ENCODE results near the gene TGIF1. TPM values are rescaled to one million over a fixed set of nuclear protein-coding genes. Genes with fewer than 3 reads are reported as not detected.
"Not testable (repeated sequence)": the region's sequence is repeated elsewhere in the genome, so short reads cannot be mapped to it uniquely, and the experiment has no call there.

The TGIF1 gene
- 54.9 and 61.9 TPM in 2 replicates for total RNA-seq (2014; rRNA removed; shearing (Covaris generic))
- 54.7 and 62.9 TPM in 2 replicates for polyA plus RNA-seq (2015; cell fraction: cytosol; rRNA removed)
- polyA plus RNA-seq (2015; cell fraction: nucleus; rRNA removed), result 80.0 and 81.2 TPM in 2 replicates

GRCh38 chr18:3450012-3450798 lies at the start of gene TGIF1:
Gene TGIF1, plus strand, starts transcription at chr18:3450172. Its CDS starts 318 bp downstream, at chr18:3450490.
- peak; percentile 78 for DNase-seq (ENCODE audit: low read depth)

DNA sequence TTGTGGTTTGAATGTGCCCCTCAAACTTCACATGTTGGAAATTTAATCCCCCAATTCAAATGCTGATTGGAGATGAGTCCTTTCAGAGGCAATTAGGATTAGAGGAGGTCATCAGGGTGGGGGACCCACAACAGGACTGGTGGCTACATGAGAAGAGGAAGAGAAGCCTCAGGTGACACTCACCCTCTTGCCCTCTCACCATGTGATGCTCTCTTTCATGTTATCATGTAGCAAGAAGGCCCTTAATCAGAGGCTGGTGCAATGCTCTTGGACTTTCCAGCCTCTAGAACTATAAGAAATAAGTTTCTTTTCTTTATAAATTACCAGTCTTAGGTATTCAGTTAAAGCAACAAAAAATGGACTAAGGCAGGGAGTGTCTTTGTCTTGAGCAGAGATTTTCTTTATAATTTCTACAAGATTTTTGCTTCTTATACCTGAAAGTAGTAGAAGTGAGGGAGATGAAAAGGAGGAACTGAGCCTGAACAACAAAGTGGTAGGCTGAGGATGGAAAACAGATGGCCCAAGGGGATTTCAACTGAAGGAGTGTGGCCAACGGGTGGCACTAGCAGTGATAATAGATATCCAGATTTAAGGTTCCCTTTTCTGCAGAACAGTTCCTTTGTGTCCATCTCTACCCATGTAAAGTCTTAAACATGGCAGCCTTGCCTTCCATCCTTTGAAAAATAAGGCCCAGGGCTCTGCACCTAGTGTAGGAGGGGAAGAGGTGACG lies 49.2 kb upstream of the TGIF1 start:
- DNase-seq (ENCODE audit: low read depth), result no peak

DNA sequence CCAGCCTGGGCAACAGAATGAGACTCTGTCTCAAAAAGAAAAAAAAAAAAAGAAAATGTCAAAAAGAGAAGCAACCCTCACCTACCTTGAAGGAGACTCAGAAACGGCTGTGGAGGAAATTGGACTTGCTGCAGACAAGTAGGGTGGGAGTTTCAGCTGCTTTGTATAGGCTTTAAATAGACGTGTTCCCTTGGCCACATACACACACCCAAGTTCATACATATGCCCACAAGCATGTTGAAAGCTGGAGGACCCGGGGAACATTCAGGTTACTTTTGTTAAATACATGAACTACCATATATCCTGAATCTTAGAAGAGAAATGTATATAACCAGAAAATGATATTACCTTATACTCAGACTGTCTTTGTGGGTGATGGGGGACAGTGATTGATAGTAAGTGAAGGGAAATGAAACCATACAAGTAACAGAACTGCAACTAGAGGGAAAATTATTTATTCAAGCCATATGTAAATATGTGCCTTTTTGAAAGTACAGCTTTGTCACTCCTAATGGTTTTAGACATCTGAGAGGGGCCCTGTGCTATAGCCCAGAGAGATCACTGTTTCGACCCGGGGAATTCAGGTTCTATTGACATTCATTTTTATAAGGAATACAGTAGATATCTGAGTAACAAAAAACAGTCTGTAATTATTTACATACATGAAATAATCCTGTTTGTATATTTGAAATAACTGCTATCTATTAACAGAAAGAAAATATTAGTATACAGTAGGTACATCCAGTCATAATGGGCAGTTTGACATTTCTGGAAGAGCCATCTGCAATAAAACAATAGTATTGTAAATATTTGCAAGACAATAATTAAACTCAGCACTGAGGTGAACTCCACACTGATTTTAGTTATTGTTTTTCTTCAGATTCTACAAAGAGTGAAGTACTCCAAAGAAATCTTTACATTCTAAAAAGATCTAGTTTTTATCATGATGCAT lies 48.0 kb upstream of the TGIF1 start:
- DNase-seq (ENCODE audit: low read depth), result no peak

DNA sequence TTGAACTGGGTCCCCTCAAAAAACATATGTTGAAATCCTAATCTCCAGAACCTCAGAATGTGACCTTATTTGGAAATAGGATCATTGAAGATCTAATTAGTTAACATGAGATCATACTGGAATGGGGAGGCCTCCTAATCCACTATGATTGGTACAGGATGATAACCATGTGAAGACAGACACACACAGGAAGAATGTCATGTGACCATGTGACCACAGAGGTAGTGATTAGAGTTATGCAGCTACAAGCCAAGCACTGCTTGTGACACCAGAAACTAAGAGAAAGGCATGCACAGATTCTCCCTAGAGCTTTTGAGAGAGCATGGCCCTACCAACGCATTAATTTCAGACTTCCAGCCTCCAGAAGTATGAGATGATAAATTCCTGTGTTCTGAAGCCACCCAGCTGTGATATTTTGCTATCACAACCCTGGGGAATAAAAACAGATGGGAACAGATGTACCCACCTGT lies 47.0 kb upstream of the TGIF1 start:
- peak; percentile 36 for DNase-seq (ENCODE audit: low read depth)

GRCh38 chr18:3405713-3406112 lies 44.3 kb upstream of the TGIF1 start:
- DNase-seq (ENCODE audit: low read depth), result no peak

- DNase-seq (ENCODE audit: low read depth), result no peak
These were observed 41.9 kb upstream of the TGIF1 start for GRCh38 chr18:3408107-3408506.

GRCh38 chr18:3409811-3410210 lies 40.2 kb upstream of the TGIF1 start:
- DNase-seq (ENCODE audit: low read depth), result no peak

DNA sequence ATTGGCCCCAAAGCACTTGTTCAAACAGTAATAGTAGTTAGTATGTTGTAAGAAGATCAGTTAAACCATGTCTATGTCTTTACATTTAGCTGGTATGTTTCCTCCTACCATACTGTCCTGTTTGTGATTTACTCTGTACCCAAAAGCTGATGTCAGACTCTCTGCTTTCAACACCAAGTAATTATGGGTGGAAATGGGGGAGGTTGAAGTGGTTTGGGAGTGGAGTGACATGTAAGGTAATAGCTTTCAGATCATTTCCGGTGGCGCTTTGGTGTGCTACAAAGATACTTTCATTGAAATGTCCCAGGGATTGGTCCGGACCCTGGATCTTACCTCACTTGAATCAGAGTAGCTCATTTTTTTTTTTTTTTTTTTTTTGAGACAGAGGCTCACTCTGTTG lies 39.7 kb upstream of the TGIF1 start:
- no peak for DNase-seq (ENCODE audit: low read depth)

- DNase-seq (ENCODE audit: low read depth), result not testable (repeated sequence)
These were observed 39.1 kb upstream of the TGIF1 start for GRCh38 chr18:3410876-3411275.

- DNase-seq (ENCODE audit: low read depth), result no peak
These were observed 38.6 kb upstream of the TGIF1 start for GRCh38 chr18:3411327-3411726.

DNA sequence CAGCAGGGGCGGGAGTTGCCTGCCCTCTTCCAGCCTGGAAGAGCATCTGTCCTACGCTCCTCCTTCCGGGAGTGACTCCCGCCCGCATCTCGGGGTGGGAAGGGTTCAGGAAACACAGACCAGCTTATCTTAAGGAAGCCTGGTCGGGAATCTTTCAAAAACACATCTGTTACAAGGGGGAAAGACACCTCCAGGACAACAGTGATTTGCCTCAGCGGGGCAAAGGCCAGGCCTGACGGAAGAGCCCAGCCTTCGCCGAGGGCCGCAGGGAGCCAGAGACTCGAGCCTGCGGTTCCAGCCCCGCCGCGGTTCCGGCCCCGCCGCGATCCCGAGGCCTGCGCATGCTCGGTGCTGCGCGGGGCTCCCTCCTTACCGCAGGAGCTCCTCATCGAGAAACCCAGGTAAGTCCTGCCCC lies 38.1 kb upstream of the TGIF1 start:
- DNase-seq (ENCODE audit: low read depth), result no peak

DNA sequence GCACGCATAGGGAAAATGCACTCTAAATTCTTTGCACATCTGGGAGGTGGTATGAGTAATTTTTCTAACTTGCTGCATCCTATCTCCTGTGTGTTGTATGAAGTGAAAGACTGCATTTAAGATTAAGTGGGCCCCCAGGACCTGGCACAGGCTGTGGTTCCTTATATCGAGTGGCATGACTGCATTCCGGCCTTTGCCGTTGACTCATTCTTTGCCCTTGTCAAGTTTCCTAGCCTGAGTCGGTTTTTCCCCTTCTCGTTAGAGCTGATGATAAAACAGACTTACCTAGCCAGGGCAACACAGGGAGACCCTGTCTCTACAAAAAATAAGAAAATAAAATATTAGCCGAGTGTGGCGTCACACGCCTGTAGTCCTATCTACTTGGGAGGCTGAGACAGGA lies 37.4 kb upstream of the TGIF1 start:
- peak; percentile 69 for DNase-seq (ENCODE audit: low read depth)

- DNase-seq (ENCODE audit: low read depth), result no peak
These were observed 34.9 kb upstream of the TGIF1 start for GRCh38 chr18:3415110-3415509.

DNA sequence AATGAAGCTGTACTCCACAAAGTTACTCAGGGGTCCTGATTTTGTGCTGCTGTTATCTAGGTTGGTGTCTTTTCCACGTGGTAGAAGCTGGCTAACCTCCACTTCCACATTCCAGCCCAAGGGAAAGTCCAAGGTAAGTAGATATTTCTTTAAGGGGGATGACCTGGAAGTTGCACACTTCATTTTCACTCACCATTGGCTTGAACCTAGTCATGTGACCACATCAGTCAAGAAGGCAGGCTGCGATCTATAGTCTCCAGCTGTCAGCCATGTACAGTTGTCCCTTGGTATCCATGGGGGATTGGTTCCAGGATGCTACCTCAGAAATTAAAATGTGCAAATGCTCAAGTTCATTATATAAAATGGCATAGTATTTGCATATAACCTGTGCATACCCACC lies 31.9 kb upstream of the TGIF1 start:
- DNase-seq (ENCODE audit: low read depth), result no peak

GRCh38 chr18:3420919-3421279 lies 29.1 kb upstream of the TGIF1 start:
- DNase-seq (ENCODE audit: low read depth), result no peak

- no peak for DNase-seq (ENCODE audit: low read depth)
These were observed 27.1 kb upstream of the TGIF1 start for GRCh38 chr18:3422905-3423304.

GRCh38 chr18:3424280-3424890 lies 25.6 kb upstream of the TGIF1 start:
- no peak for DNase-seq (ENCODE audit: low read depth)

GRCh38 chr18:3425030-3425429 lies 24.9 kb upstream of the TGIF1 start:
- no peak for DNase-seq (ENCODE audit: low read depth)

GRCh38 chr18:3425446-3425845 lies 24.5 kb upstream of the TGIF1 start:
- no peak for DNase-seq (ENCODE audit: low read depth)

DNA sequence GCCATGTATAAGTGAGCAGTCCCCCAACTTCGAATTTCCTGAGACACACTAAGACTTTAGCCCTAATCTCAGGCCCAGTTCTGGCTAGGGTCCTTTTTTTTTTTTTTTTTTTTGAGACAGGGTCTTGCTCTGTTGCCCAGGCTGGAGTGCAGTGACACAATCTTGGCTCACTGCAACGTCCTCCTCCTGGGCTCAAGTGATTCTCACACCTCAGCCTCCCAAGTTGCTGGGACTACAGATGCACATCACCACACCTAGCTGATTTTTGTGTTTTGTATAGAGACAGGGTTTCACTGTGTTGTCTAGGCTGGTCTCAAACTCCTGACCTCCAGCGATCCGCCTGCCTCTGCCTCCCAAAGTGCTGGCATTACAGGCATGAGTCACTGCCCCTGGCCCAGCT lies 23.9 kb upstream of the TGIF1 start:
- DNase-seq (ENCODE audit: low read depth), result no peak

DNA sequence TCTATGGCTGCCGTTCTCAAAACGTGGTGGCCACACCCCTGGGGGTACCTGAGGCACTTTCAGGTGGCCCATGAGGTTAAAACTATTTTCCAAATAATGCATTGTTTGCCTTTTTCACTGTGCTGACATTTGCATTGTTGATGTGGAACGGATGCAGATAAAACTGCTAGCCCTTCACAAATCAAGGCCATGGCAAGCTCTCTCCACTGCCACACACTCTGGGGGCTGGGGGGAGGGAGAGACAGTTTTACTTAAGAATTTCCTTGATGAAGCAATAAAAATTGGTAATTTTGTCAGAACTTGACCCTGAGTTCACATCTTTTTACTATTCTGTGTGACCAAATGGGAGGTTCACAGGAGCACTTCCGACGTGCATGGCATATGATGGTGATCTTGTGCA lies 22.0 kb upstream of the TGIF1 start:
- no peak for DNase-seq (ENCODE audit: low read depth)
